ENCODE measurements around the gene ITPR1. TPM values are rescaled to one million over a fixed set of nuclear protein-coding genes. Genes with fewer than 3 reads are reported as not detected.
"Not testable (repeated sequence)": the region's sequence is repeated elsewhere in the genome, so short reads cannot be mapped to it uniquely, and the experiment has no call there.

The ITPR1 gene
- total RNA-seq, 1 experiment from 2014 or later, result 36.4 TPM

- no peak for DNase-seq (ENCODE audit: low read depth)
Measured at GRCh38 chr3:4570840-4571621, 77.9 kb downstream of the ITPR1 start.

GRCh38 chr3:4571690-4572334, 78.7 kb downstream of the ITPR1 start:
- peak; percentile 26 for DNase-seq (ENCODE audit: low read depth)

- no peak for DNase-seq (ENCODE audit: low read depth)
Measured at GRCh38 chr3:4573153-4573552, 80.0 kb downstream of the ITPR1 start.

GRCh38 chr3:4574426-4574965, 81.3 kb downstream of the ITPR1 start:
- no peak for DNase-seq (ENCODE audit: low read depth)

- DNase-seq (ENCODE audit: low read depth), result no peak
Measured at GRCh38 chr3:4575381-4575780, 82.2 kb downstream of the ITPR1 start.

GRCh38 chr3:4577721-4578120, 84.6 kb downstream of the ITPR1 start:
- no peak for DNase-seq (ENCODE audit: low read depth)

- DNase-seq (ENCODE audit: low read depth), result no peak
Measured at GRCh38 chr3:4580346-4581123, 87.4 kb downstream of the ITPR1 start.

- no peak for DNase-seq (ENCODE audit: low read depth)
Measured at GRCh38 chr3:4581124-4581424, 87.9 kb downstream of the ITPR1 start.

- no peak for DNase-seq (ENCODE audit: low read depth)
Measured at GRCh38 chr3:4581498-4581897, 88.3 kb downstream of the ITPR1 start.

GRCh38 chr3:4581920-4582611, 88.9 kb downstream of the ITPR1 start:
- DNase-seq (ENCODE audit: low read depth), result no peak

- DNase-seq (ENCODE audit: low read depth), result peak; percentile 39
Measured at GRCh38 chr3:4582624-4583023, 89.5 kb downstream of the ITPR1 start.

- peak; percentile 55 for DNase-seq (ENCODE audit: low read depth)
Measured at GRCh38 chr3:4583416-4583815, 90.3 kb downstream of the ITPR1 start.

GRCh38 chr3:4584456-4585249, 91.5 kb downstream of the ITPR1 start:
- peak; percentile 22 for DNase-seq (ENCODE audit: low read depth)

- no peak for DNase-seq (ENCODE audit: low read depth)
Measured at GRCh38 chr3:4586381-4586780, 93.2 kb downstream of the ITPR1 start.

- DNase-seq (ENCODE audit: low read depth), result no peak
Measured at GRCh38 chr3:4587061-4587837, 94.1 kb downstream of the ITPR1 start.

GRCh38 chr3:4587838-4588105, 94.6 kb downstream of the ITPR1 start:
- DNase-seq (ENCODE audit: low read depth), result no peak

- peak; percentile 82 for DNase-seq (ENCODE audit: low read depth)
Measured at GRCh38 chr3:4588466-4588865, 95.3 kb downstream of the ITPR1 start.

GRCh38 chr3:4589475-4590097, 96.4 kb downstream of the ITPR1 start:
- no peak for DNase-seq (ENCODE audit: low read depth)

GRCh38 chr3:4590849-4591248, 97.7 kb downstream of the ITPR1 start:
- not testable (repeated sequence) for DNase-seq (ENCODE audit: low read depth)

- no peak for DNase-seq (ENCODE audit: low read depth)
Measured at GRCh38 chr3:4591669-4592068, 98.5 kb downstream of the ITPR1 start.
